Fibroblast of the aortic adventitia (primary cell): Measurements from ENCODE around the gene ZNF442. TPM values are rescaled to one million over a fixed set of nuclear protein-coding genes. Genes with fewer than 3 reads are reported as not detected.

Experiments used
- DNase-seq: peaks from one replicate; pipeline ENCODE4 v3.0.0-alpha.2; 2010; ENCODE audit warnings: low read depth
- H3K4me3 ChIP-seq: 2 replicates; pipeline ENCODE4 v1.5.1; 2011; ENCODE audit warnings: low read depth, mild to moderate bottlenecking, control low read depth, low read length, moderate library complexity
- CTCF ChIP-seq: IDR thresholded peaks from 2 replicates; pipeline ENCODE4 v1.5.1; 2011; ENCODE audit warnings: mild to moderate bottlenecking, low read length, control low read depth, inconsistent platforms; ENCODE audit not compliant: insufficient read depth
- total RNA-seq: library from RNA; depleted of rRNA; stranded (reverse); fragments of >200 nt; gene quantifications from 2 replicates; pipeline ENCODE4 v1.2.3, GENCODE V29; 2012; ENCODE audit warnings: low replicate concordance

ZNF442 gene
- total RNA-seq, 1 donor: 0.90 TPM

DNA sequence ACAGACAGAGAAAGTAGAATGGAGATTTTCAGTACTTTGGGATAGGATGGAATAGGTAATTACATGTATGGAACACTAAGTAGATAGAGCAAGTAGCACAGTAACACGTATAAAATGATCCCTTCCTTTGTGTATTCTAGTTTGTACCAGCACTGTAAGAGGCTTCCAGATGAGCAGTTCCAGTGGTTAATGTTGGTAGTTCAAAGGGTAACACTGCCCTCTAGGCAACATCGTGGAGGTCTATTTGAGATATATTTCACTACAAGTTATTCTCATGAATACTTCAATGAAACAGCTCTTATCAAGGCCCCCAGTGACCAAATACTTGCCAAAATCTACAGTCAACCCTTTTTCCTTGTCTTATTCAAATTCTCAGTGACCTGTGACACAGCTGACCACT is 18.6 kb downstream of the ZNF442 start:
- no peak overlapping the region for H3K4me3 ChIP-seq
- TF ChIP-seq CTCF: no peak
- DNase-seq: no peak

GRCh38 chr19:12345197-12345596 is 20.3 kb downstream of the ZNF442 start:
- TF ChIP-seq CTCF: no peak
- H3K4me3 ChIP-seq: no peak overlapping the region
- DNase-seq: no peak

DNA sequence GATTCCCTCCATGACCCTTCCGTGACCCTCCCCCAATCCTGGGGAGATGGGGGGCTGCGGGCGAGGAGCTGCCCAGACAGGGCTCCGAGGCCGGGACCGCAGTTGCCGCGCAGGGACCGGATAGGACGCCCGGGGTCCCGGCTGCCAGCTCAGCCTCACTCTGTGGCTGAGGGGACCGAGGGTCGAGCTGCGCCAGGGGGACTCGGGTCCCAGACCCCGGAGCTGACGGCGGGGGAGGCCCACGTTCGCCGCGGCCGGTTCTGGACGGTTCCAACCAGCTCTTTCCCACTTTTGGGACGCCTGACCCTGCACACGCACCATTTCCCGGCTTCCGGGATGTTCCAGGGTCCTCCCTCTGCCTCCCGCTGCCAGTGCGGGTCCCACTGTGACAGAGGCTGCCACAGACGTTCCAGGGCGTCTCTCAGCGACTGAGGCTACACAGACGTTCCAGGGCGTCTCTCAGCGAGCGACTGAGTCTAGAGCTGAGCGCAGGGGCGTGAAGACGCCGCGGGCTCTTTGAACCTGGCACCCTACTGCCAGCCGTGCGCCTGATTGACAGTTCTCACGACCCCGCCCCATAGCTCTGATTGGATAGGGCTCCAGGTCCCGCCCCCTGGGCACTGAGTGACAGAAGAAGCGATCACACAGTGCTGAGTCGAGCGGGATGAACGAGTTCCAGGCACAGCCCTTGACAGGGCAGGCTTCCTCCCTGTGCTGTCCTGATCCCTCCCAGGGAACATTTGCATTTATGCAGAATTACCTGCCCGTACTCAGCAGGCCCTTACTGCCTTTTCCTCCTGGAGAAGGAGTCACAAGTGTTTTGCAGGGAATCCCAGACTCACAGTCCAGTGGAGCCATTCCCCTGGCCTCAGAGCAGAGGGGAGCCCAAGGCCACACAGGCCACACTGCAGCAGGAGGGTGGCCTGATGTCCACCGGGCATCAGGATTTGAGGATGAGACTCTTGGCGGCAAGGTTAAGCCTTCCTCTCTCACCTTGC is 32.0 kb downstream of the ZNF442 start, which contains the start of gene ZNF563:
ZNF563 (minus strand) TSS at position 472 of the 998 bp plus-strand sequence; CDS start at position 321, 151 bp downstream.
- peak within 1 kb of the TSS; percentile 90 for H3K4me3 ChIP-seq
- DNase-seq: peak; percentile 91
- no peak for TF ChIP-seq CTCF

DNA sequence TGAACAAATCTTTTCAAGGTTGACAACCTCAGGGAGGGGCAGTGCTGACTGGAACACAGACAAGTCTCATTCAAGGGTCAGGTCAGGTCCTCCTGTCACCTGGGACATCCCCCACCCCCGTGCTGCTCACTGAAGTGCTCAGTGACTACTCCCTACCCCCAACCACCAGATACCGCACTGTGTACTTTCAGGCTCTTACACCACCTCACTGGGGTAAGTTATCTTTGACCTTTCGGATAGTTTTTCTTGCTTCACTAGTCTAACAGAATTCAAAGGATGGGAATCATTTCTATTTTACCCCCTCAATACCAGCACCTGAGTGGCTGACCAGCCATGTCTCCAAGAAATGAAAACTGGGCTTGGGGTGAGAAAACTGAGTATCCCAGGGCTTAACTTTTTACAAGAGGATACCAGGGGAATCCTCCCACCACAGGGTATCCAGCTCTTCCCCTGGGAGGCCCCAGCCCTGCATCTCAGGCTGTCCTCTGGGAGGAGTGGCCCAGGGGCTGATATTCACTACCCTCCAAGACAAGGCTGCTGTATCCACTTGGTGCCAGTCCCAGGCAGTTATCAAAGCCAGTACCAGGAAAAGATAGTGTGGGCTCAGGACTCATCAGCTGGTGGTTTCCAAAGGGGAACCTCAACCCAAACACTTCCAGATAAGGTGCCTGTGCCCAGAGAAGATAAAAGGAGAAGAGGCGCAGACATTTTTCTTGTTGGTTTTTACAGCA is 34.1 kb downstream of the ZNF442 start:
- DNase-seq: no peak
- H3K4me3 ChIP-seq: no peak overlapping the region
- no peak for TF ChIP-seq CTCF

- no peak for DNase-seq
- no peak for TF ChIP-seq CTCF
- H3K4me3 ChIP-seq: no peak overlapping the region
These were observed 35.1 kb downstream of the ZNF442 start for GRCh38 chr19:12330340-12330739.

DNA sequence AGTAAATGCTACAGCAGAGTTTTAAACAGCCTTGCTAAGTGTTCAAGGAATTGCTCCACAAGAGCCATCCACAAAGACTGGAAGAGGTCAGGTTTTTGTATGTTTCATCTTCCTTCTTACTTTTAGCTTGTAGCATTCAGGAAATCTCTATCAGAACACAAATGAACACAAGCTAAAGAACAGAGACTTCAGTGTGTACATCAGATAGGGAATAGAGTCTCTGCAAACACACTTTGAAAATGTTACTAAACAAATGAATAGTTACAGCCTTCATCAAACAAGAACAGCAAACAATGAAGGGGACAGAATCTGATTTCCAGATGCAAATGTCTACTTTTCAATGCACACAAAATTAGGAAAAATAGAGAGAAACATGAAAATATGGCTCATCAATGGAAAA is 39.8 kb downstream of the ZNF442 start:
- H3K4me3 ChIP-seq: no peak overlapping the region
- no peak for DNase-seq
- TF ChIP-seq CTCF: no peak
